Progenitor cell of endocrine pancreas (in vitro differentiated cells): ENCODE data around the gene SLC9A9. TPM values are rescaled to one million over a fixed set of nuclear protein-coding genes. Genes with fewer than 3 reads are reported as not detected.

Source experiments
- DNase-seq: peaks from one replicate; pipeline ENCODE4 v3.0.0; 2021; ENCODE audit warnings: low spot score; ENCODE audit not compliant: unreplicated experiment
- H3K27ac Mint-ChIP-seq: 2 replicates; pipeline ENCODE4 v1.8.0; 2021; ENCODE audit warnings: mild to moderate bottlenecking, moderate library complexity, mixed read lengths
- H3K27me3 Mint-ChIP-seq: 2 replicates; pipeline ENCODE4 v1.8.0; 2021; ENCODE audit warnings: mixed read lengths
- H3K36me3 Mint-ChIP-seq: 2 replicates; pipeline ENCODE4 v1.8.0; 2022; ENCODE audit warnings: mixed read lengths; ENCODE audit not compliant: insufficient read depth
- H3K4me1 Mint-ChIP-seq: 2 replicates; pipeline ENCODE4 v1.8.0; 2021; ENCODE audit warnings: low read depth, mixed read lengths
- H3K4me3 Mint-ChIP-seq: 2 replicates; pipeline ENCODE4 v1.8.0; 2021; ENCODE audit warnings: low read depth, mild to moderate bottlenecking, moderate library complexity, mixed read lengths
- H3K9me3 Mint-ChIP-seq: 2 replicates; pipeline ENCODE4 v1.8.0; 2021; ENCODE audit warnings: low read depth, mixed read lengths
- total RNA-seq: library from RNA; stranded (reverse); gene quantifications from 2 replicates; pipeline ENCODE4 v1.2.1, GENCODE V29; 2021
- TF ChIP-seq, protein P1 (sequence below): fragments of 200-600 bp; sonication (generic); IDR thresholded peaks from one replicate; pipeline ENCODE4 v1.5.0; 2021; ENCODE audit warnings: antibody characterized with exemption, mild to moderate bottlenecking; ENCODE audit not compliant: unreplicated experiment

The SLC9A9 gene
- total RNA-seq, 1 donor from 2014 or later: 0.17 TPM

DNA sequence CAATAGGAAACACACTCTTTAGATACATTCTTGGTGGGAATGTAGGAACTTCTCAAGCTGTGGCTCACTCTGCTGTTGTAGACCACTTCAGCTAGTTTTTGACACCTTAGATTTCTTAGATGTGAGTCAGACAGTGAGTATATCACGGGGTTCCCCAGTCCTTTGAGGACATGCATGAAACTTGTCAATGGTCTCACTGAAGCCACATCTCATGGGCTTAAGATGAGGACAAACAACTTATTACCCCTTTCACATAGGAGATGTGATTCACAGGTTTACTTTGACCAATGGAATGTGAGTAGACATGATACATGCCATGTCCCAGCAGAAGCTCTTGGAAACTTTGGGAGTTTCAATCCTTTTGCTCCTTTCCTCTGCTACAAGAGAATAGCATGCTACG lies 403.1 kb downstream of the SLC9A9 start:
- Mint-ChIP-seq H3K27me3 (no peaks in the 10 kb centered on the region), H3K9me3 (no peaks in the 10 kb centered on the region), H3K4me1 (no peaks in the 10 kb centered on the region), H3K27ac (no peak overlapping the region), H3K36me3 (no peaks in the 10 kb centered on the region), H3K4me3 (no peak overlapping the region)
- DNase-seq: no peak
- TF ChIP-seq, protein P1, sequence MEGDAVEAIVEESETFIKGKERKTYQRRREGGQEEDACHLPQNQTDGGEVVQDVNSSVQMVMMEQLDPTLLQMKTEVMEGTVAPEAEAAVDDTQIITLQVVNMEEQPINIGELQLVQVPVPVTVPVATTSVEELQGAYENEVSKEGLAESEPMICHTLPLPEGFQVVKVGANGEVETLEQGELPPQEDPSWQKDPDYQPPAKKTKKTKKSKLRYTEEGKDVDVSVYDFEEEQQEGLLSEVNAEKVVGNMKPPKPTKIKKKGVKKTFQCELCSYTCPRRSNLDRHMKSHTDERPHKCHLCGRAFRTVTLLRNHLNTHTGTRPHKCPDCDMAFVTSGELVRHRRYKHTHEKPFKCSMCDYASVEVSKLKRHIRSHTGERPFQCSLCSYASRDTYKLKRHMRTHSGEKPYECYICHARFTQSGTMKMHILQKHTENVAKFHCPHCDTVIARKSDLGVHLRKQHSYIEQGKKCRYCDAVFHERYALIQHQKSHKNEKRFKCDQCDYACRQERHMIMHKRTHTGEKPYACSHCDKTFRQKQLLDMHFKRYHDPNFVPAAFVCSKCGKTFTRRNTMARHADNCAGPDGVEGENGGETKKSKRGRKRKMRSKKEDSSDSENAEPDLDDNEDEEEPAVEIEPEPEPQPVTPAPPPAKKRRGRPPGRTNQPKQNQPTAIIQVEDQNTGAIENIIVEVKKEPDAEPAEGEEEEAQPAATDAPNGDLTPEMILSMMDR: no peak

- H3K9me3 Mint-ChIP-seq: no peaks in the 10 kb centered on the region
Observed at GRCh38 chr3:143443851-143444331, 404.4 kb downstream of the SLC9A9 start.

DNA sequence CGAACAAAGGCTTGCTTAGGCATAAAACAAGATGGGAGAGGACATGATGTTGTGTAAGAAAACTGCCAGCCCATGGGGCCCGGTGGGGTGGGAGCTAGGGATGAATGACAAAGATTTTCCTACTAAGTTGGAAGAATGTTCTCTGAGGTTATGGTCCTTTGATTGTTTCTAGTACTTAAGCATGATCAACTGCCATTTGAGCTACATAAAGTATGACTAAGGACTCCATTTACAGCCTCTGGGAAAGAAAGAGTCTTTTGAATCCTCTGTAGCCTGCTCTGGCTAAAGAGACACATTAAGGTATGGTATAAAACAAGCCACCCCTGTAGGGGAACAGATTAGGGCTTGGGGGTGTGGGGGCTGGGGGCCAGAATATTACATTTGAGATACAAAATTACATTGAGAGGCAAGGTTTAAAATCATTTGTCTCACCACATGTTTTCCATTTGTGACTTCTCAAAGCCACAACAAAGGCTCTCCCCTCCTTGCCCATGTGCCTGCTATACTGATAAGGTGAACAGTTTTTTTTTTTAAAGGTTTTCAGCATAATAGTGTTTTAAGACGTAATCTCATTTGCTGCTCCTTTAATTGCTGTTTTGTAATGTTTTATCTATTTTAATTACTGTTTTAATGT lies 405.3 kb downstream of the SLC9A9 start:
- DNase-seq: no peak
- TF ChIP-seq, protein P1: no peak
- H3K27me3 Mint-ChIP-seq: peaks cover 3% of the 10 kb centered on the region
- no peak overlapping the region for H3K27ac Mint-ChIP-seq
- H3K4me1 Mint-ChIP-seq: no peaks in the 10 kb centered on the region
- H3K4me3 Mint-ChIP-seq: no peak overlapping the region
- no peaks in the 10 kb centered on the region for H3K36me3 Mint-ChIP-seq
- no peaks in the 10 kb centered on the region for H3K9me3 Mint-ChIP-seq

More at GRCh38 chr3:143443851-143444331, 404.4 kb downstream of the SLC9A9 start:
- DNase-seq: no peak
- no peak overlapping the region for H3K4me3 Mint-ChIP-seq
- H3K36me3 Mint-ChIP-seq: no peaks in the 10 kb centered on the region
- H3K27me3 Mint-ChIP-seq: peaks cover 3% of the 10 kb centered on the region
- no peak overlapping the region for H3K27ac Mint-ChIP-seq
- TF ChIP-seq, protein P1: no peak
- no peaks in the 10 kb centered on the region for H3K4me1 Mint-ChIP-seq

DNA sequence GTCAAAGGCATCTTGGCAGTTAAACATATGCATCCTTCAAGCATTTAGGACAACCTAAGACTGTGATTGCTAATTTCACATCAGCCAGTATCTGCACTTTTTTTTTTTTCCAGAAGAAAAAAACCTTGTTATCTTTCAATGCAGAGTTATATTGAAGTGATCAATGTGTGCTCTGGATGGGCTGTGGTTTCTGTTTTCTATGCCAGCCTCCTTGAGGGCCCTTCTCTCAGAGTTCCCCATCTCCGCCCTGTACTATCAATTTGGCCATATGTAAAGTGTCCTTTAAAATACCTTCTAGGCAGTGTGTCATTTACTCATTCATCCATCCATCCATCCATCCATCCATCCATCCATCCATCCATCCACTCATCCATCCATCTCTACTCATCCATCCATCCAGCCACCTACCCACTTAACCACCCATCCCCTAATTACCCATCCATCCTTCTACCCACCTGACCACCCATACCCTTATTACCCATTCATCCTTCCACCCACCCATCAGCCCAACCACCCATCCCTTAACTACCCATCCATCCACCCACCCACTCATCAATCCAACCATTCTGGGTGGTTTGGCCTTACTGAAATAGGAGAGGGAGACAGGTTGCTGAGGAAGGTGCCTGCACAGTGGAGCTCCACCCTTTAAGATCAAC lies 406.6 kb downstream of the SLC9A9 start:
- TF ChIP-seq, protein P1: no peak
- H3K27ac Mint-ChIP-seq: no peak overlapping the region
- H3K9me3 Mint-ChIP-seq: no peaks in the 10 kb centered on the region
- no peak for DNase-seq
- peaks cover 3% of the 10 kb centered on the region for H3K27me3 Mint-ChIP-seq
- H3K4me3 Mint-ChIP-seq: no peak overlapping the region
- H3K4me1 Mint-ChIP-seq: no peaks in the 10 kb centered on the region
- no peaks in the 10 kb centered on the region for H3K36me3 Mint-ChIP-seq

DNA sequence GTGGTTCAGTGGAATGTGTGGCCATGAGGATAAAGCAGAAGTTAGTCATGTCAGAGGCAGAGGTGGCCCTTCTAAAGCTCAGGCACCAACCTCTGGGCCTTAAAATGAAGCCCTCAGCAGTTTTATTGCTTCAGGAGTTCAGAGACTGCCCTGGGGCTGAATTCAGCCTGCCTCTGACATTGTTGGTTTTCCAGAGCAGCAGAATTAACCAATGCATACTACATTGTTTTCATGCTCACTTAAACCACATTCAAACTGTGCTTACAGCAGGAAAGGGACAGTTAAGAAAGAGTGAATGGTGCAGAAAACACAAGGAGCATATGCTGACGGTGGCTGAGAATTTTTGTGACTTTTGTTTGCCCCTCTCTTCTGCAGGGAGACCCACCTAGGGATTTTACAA lies 408.5 kb downstream of the SLC9A9 start:
- no peaks in the 10 kb centered on the region for H3K4me1 Mint-ChIP-seq
- H3K4me3 Mint-ChIP-seq: no peak overlapping the region
- no peaks in the 10 kb centered on the region for H3K36me3 Mint-ChIP-seq
- DNase-seq: no peak
- TF ChIP-seq, protein P1: no peak
- no peak overlapping the region for H3K27ac Mint-ChIP-seq
- H3K27me3 Mint-ChIP-seq: peaks cover 3% of the 10 kb centered on the region
- no peaks in the 10 kb centered on the region for H3K9me3 Mint-ChIP-seq
